Lower lobe of right lung (tissue), 2 donors: ENCODE data around the gene GJC1. TPM values are rescaled to one million over a fixed set of nuclear protein-coding genes. Genes with fewer than 3 reads are reported as not detected.

Experiments
- ATAC-seq, 2 donors: fragments of 200-7000 bp; cut with Tn5 transposase; one replicate each; pipeline ENCODE4 v1.9.1; 2020 to 2022; ENCODE audit warnings: mild to moderate bottlenecking in 2 of 2, moderate library complexity in 2 of 2
- DNase-seq: peaks from one replicate; pipeline ENCODE4 v3.0.0-alpha.2; 2020
- H3K27ac ChIP-seq: fragments of 200-600 bp; one replicate; pipeline ENCODE4 v1.8.0; 2022
- H3K27me3 ChIP-seq: fragments of 200-600 bp; one replicate; pipeline ENCODE4 v1.8.0; 2022; ENCODE audit warnings: low read depth
- H3K36me3 ChIP-seq: fragments of 200-600 bp; one replicate; pipeline ENCODE4 v1.8.0; 2022; ENCODE audit warnings: mild to moderate bottlenecking
- H3K4me1 ChIP-seq: fragments of 200-600 bp; one replicate; pipeline ENCODE4 v1.8.0; 2022
- H3K4me3 ChIP-seq: fragments of 200-600 bp; one replicate; pipeline ENCODE4 v1.8.0; 2022; ENCODE audit warnings: mild to moderate bottlenecking
- H3K9me3 ChIP-seq: fragments of 200-600 bp; one replicate; pipeline ENCODE4 v1.8.0; 2022
- intact Hi-C: fragments of 100-400 bp; cut with DNase I; formaldehyde crosslinking; loops from one replicate; pipeline ENCODE4 v1.11.0; 2022
- total RNA-seq: library from RNA; stranded (reverse); fragmentation: NEBNext Ultra II Directional; extraction: Animal tissue kit (Norgen Biotek cat#: 25700); gene quantifications from one replicate; pipeline ENCODE4 v1.2.1, GENCODE V29; 2021
- TF ChIP-seq, protein P1 (sequence below): fragments of 200-600 bp; IDR thresholded peaks from one replicate; pipeline ENCODE4 v1.8.0; 2022; ENCODE audit warnings: antibody characterized with exemption, mild to moderate bottlenecking
- donor health status: DM: no; HTN: yes; CAD: no; lungs with severe emphysema.

The GJC1 gene
- total RNA-seq, 1 donor from 2014 or later, result 18.4 TPM

GRCh38 chr17:44760474-44761308 is 69.4 kb downstream of the GJC1 start:
- Histone ChIP-seq H3K27me3 (peaks cover 46% of the 10 kb centered on the region), H3K36me3 (no peaks in the 10 kb centered on the region), H3K4me1 (peaks cover 14% of the 10 kb centered on the region), H3K9me3 (no peaks in the 10 kb centered on the region), H3K27ac (no peak overlapping the region), H3K4me3 (no peak overlapping the region)
- TF ChIP-seq, protein P1, sequence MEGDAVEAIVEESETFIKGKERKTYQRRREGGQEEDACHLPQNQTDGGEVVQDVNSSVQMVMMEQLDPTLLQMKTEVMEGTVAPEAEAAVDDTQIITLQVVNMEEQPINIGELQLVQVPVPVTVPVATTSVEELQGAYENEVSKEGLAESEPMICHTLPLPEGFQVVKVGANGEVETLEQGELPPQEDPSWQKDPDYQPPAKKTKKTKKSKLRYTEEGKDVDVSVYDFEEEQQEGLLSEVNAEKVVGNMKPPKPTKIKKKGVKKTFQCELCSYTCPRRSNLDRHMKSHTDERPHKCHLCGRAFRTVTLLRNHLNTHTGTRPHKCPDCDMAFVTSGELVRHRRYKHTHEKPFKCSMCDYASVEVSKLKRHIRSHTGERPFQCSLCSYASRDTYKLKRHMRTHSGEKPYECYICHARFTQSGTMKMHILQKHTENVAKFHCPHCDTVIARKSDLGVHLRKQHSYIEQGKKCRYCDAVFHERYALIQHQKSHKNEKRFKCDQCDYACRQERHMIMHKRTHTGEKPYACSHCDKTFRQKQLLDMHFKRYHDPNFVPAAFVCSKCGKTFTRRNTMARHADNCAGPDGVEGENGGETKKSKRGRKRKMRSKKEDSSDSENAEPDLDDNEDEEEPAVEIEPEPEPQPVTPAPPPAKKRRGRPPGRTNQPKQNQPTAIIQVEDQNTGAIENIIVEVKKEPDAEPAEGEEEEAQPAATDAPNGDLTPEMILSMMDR, result no peak
- no peak for ATAC-seq
- no peak for DNase-seq
- intact Hi-C loops, result no loop called here

- H3K27me3 ChIP-seq, result peaks cover 46% of the 10 kb centered on the region
- H3K9me3 ChIP-seq, result no peaks in the 10 kb centered on the region
- TF ChIP-seq, protein P1, result no peak
- no peak overlapping the region for H3K27ac ChIP-seq
- no peaks in the 10 kb centered on the region for H3K36me3 ChIP-seq
- no peak for DNase-seq
- H3K4me1 ChIP-seq, result peaks cover 14% of the 10 kb centered on the region
- peak in 1 of 2 donors; percentile 7 for ATAC-seq
- H3K4me3 ChIP-seq, result no peak overlapping the region
- intact Hi-C loops, result no loop called here
Observed at GRCh38 chr17:44759916-44760243, 70.2 kb downstream of the GJC1 start.

GRCh38 chr17:44759086-44759915 is 70.8 kb downstream of the GJC1 start:
- H3K36me3 ChIP-seq, result no peaks in the 10 kb centered on the region
- H3K4me1 ChIP-seq, result peaks cover 14% of the 10 kb centered on the region
- intact Hi-C loops, result no loop called here
- peak overlapping the region; percentile 53 for H3K4me3 ChIP-seq
- peaks cover 46% of the 10 kb centered on the region for H3K27me3 ChIP-seq
- peak; percentile 16 to 37 for ATAC-seq
- no peak overlapping the region for H3K27ac ChIP-seq
- H3K9me3 ChIP-seq, result no peaks in the 10 kb centered on the region
- TF ChIP-seq, protein P1, result no peak
- DNase-seq, result no peak

DNA sequence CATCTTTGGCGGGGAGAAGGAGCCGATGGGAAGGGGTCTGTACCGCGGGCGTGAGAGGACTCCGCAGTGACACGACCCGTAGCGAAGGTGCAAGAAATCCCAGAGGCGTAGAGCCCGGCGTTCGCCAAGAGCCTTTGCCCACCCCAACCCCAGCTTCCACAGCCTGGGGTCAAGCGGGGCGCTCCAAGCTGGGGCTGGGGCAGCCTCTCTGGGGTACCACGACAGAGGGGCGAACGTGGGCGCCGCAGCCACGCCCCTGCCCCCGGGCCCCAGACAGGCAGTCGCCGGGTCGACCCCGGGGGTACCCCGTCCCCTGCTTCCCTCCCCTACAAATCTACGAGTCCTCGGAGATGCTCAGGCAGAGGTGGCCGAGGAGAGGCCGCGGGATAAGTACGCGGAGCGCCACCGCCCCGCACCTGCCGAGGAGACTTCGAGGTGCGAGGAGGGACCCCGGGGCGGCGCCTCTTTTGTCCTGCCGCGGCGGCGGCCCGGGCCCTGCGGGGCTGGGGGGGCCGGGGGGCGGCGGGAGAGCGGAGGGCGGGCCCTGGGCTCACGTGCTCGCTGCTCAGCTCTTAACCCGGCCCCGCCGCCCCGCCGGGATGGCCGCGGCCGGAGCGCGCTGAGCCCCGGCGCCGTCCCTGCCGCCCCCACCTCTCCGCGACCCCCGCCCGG is 71.5 kb downstream of the GJC1 start, which contains the start of gene ADAM11:
Gene ADAM11 (plus strand): TSS at position 575 of the 672 bp plus-strand sequence. CDS start 212 bp downstream, outside the sequence.
- Histone ChIP-seq H3K4me1 (peaks cover 14% of the 10 kb centered on the region), H3K4me3 (peak within 1 kb of the TSS; percentile 53), H3K27me3 (peaks cover 46% of the 10 kb centered on the region), H3K9me3 (no peaks in the 10 kb centered on the region), H3K27ac (no peak within 1 kb of the TSS), H3K36me3 (no peaks in the 10 kb centered on the region)
- DNase-seq (no peak), ATAC-seq (peak; percentile 4 to 21)
- TF ChIP-seq, protein P1, result no peak
- intact Hi-C loops, result no loop called here

DNA sequence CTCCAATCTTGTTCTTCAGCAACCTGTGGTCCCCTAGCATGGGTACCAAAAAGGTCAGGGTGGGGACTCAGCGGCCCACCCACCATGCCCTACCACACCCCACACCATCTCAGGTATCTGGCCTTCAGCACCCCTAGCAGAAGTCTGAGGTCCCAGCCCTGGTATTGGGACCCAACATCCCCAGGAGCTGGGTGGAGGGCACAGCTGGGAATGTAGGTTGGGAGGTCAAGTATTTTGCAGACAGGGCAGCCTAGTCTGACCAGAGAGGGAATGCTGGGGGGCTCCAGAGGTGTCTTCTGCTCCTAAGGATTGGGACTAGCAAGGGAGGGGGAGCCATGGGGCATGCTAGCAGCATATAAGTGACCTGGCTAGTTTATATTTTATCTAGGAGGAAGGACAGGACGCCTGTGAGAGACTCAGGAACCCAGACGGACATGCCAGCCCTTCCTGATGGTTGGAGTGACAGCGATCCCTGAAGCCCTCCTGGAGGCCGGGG is 72.1 kb downstream of the GJC1 start:
- Histone ChIP-seq H3K4me3 (no peak overlapping the region), H3K36me3 (no peaks in the 10 kb centered on the region), H3K9me3 (no peaks in the 10 kb centered on the region), H3K27ac (no peak overlapping the region), H3K4me1 (peaks cover 14% of the 10 kb centered on the region), H3K27me3 (peaks cover 46% of the 10 kb centered on the region)
- no peak for ATAC-seq
- TF ChIP-seq, protein P1, result no peak
- intact Hi-C loops, result no loop called here
- no peak for DNase-seq
